Neural cell (in vitro differentiated cells): ENCODE results near the gene CALR. TPM values are rescaled to one million over a fixed set of nuclear protein-coding genes. Genes with fewer than 3 reads are reported as not detected.

Experiments used
- H2AFZ ChIP-seq: fragments of 200-600, 300-800 bp; sonication (generic), shearing (Covaris generic); 2 replicates; pipeline ENCODE4 v1.6.0; 2014; ENCODE audit warnings: low read depth, mild to moderate bottlenecking, antibody characterized with exemption, low read length, moderate library complexity
- H3F3A ChIP-seq: fragments of 200-600 bp; shearing (Covaris generic); 2 replicates; pipeline ENCODE4 v1.6.1; 2016; ENCODE audit warnings: mild to moderate bottlenecking, moderate library complexity, mixed read lengths, antibody characterized with exemption, low read length; ENCODE audit not compliant: insufficient read depth, poor library complexity, severe bottlenecking
- H3K27ac ChIP-seq: fragments of 200-600, 300-800 bp; sonication (generic), shearing (Covaris generic); 2 replicates; pipeline ENCODE4 v1.5.1; 2014; ENCODE audit warnings: mild to moderate bottlenecking, low read length, moderate library complexity
- H3K27me3 ChIP-seq: fragments of 300-800, 200-600 bp; sonication (generic), shearing (Covaris generic); 2 replicates; pipeline ENCODE4 v1.6.0; 2014; ENCODE audit warnings: mild to moderate bottlenecking, low read depth, low read length, moderate library complexity; ENCODE audit not compliant: insufficient read depth
- H3K36me3 ChIP-seq: fragments of 300-800, 200-600 bp; sonication (generic), shearing (Covaris generic); 2 replicates; pipeline ENCODE4 v1.5.1; 2014; ENCODE audit warnings: mild to moderate bottlenecking, antibody characterized with exemption, low read length, moderate library complexity; ENCODE audit not compliant: insufficient read depth
- H3K4me2 ChIP-seq: fragments of 300-800, 200-600 bp; sonication (generic), shearing (Covaris generic); 2 replicates; pipeline ENCODE4 v1.6.0; 2014; ENCODE audit warnings: mild to moderate bottlenecking, low read length
- H3K4me3 ChIP-seq: fragments of 300-800, 200-600 bp; sonication (generic), shearing (Covaris generic); 2 replicates; pipeline ENCODE4 v1.5.1; 2014; ENCODE audit warnings: mild to moderate bottlenecking, low read length, moderate library complexity
- H3K79me2 ChIP-seq: fragments of 200-600 bp; shearing (Covaris generic); replicated peaks from 2 replicates; pipeline ENCODE4 v1.6.0; 2014; ENCODE audit warnings: mild to moderate bottlenecking, low read length, moderate library complexity; ENCODE audit not compliant: insufficient read depth
- H3K9ac ChIP-seq: fragments of 300-800, 200-600 bp; sonication (generic), shearing (Covaris generic); 2 replicates; pipeline ENCODE4 v1.6.1; 2016; ENCODE audit warnings: mild to moderate bottlenecking, low read length, mixed read lengths
- H3K9me2 ChIP-seq: fragments of 200-600 bp; shearing (Covaris generic); 2 replicates; pipeline ENCODE4 v1.6.1; 2016; ENCODE audit warnings: mild to moderate bottlenecking, low read length, mixed read lengths; ENCODE audit not compliant: insufficient read depth
- H3K9me3 ChIP-seq: fragments of 200-600, 300-800 bp; sonication (generic), shearing (Covaris generic); 2 replicates; pipeline ENCODE4 v1.6.1; 2016; ENCODE audit warnings: mild to moderate bottlenecking, mixed run types, low read length, moderate library complexity, mixed read lengths
- H4K20me1 ChIP-seq: fragments of 200-600 bp; shearing (Covaris generic); 2 replicates; pipeline ENCODE4 v1.6.1; 2016; ENCODE audit warnings: mild to moderate bottlenecking, mixed run types; ENCODE audit not compliant: insufficient read depth
- EP300 ChIP-seq: fragments of 450-650 bp; conservative IDR thresholded peaks from 2 replicates; pipeline ENCODE4 v1.6.1; 2014; ENCODE audit warnings: antibody characterized with exemption, mild to moderate bottlenecking, moderate library complexity; ENCODE audit not compliant: poor library complexity, severe bottlenecking
- EZH2 ChIP-seq: fragments of 200-600, 300-800 bp; shearing (Covaris generic), sonication (generic); IDR thresholded peaks from 2 replicates; pipeline ENCODE4 v1.6.1; 2014; ENCODE audit warnings: antibody characterized with exemption, low read length, borderline replicate concordance, mild to moderate bottlenecking; ENCODE audit not compliant: insufficient read depth, poor library complexity, severe bottlenecking
- MXI1 ChIP-seq: fragments of 450-650 bp; conservative IDR thresholded peaks from 2 replicates; pipeline ENCODE4 v1.6.1; 2014; ENCODE audit warnings: antibody characterized with exemption, mild to moderate bottlenecking; ENCODE audit not compliant: poor library complexity, severe bottlenecking
- POLR2AphosphoS5 ChIP-seq: IDR thresholded peaks from 2 replicates; pipeline ENCODE4 v1.6.1; 2012
- RAD21 ChIP-seq: fragments of 450-650 bp; conservative IDR thresholded peaks from 2 replicates; pipeline ENCODE4 v1.6.1; 2014; ENCODE audit warnings: antibody characterized with exemption, mild to moderate bottlenecking, moderate library complexity
- REST ChIP-seq: IDR thresholded peaks from 2 replicates; pipeline ENCODE4 v1.6.1; 2012; ENCODE audit warnings: borderline replicate concordance
- SMC3 ChIP-seq: fragments of 450-650 bp; conservative IDR thresholded peaks from 2 replicates; pipeline ENCODE4 v1.6.1; 2014; ENCODE audit warnings: antibody characterized with exemption, mild to moderate bottlenecking, moderate library complexity; ENCODE audit not compliant: poor library complexity
- TAF1 ChIP-seq: IDR thresholded peaks from 2 replicates; pipeline ENCODE4 v1.6.1; 2012; ENCODE audit warnings: low read depth
- polyA plus RNA-seq: library from polyadenylated mRNA; depleted of rRNA; stranded (reverse); fragments of >200 nt; gene quantifications from 2 replicates; pipeline ENCODE4 v1.2.3, GENCODE V29; 2014
- TF ChIP-seq, protein P1 (sequence below): fragments of 450-650 bp; IDR thresholded peaks from 2 replicates; pipeline ENCODE4 v1.5.1; 2014; ENCODE audit warnings: antibody characterized with exemption, mild to moderate bottlenecking, moderate library complexity; ENCODE audit not compliant: poor library complexity, severe bottlenecking

Gene CALR
- polyA plus RNA-seq, 1 donor from 2014 or later, result 242 TPM

GRCh38 chr19:12959481-12959880, 21.1 kb downstream of the CALR start:
- Histone ChIP-seq H3K79me2 (no peaks in the 10 kb centered on the region), H3K4me3 (no peak overlapping the region), H3K27me3 (no peaks in the 10 kb centered on the region), H3F3A (no peaks in the 10 kb centered on the region), H3K9ac (no peak overlapping the region), H3K9me2 (no peaks in the 10 kb centered on the region), H3K4me2 (no peak overlapping the region), H3K27ac (no peak overlapping the region), H2AFZ (no peak overlapping the region), H3K9me3 (no peaks in the 10 kb centered on the region), H4K20me1 (no peaks in the 10 kb centered on the region), H3K36me3 (no peaks in the 10 kb centered on the region)
- TF ChIP-seq MXI1 (no peak), TAF1 (no peak), RAD21 (no peak), EP300 (no peak), POLR2AphosphoS5 (no peak), SMC3 (no peak)

GRCh38 chr19:12965017-12965811, 26.8 kb downstream of the CALR start:
- Histone ChIP-seq H3K9me2 (no peaks in the 10 kb centered on the region), H4K20me1 (no peaks in the 10 kb centered on the region), H3K79me2 (no peaks in the 10 kb centered on the region), H3K36me3 (no peaks in the 10 kb centered on the region), H3K4me2 (no peak overlapping the region), H3K9me3 (no peaks in the 10 kb centered on the region), H3F3A (no peaks in the 10 kb centered on the region), H3K27ac (no peak overlapping the region), H3K4me3 (peak overlapping the region; percentile 51), H3K9ac (peak overlapping the region; percentile 39), H3K27me3 (no peaks in the 10 kb centered on the region), H2AFZ (peak overlapping the region; percentile 51)
- peak; percentile 88 for TF ChIP-seq SMC3
- TF ChIP-seq EZH2, result no peak
- TF ChIP-seq, protein P1, sequence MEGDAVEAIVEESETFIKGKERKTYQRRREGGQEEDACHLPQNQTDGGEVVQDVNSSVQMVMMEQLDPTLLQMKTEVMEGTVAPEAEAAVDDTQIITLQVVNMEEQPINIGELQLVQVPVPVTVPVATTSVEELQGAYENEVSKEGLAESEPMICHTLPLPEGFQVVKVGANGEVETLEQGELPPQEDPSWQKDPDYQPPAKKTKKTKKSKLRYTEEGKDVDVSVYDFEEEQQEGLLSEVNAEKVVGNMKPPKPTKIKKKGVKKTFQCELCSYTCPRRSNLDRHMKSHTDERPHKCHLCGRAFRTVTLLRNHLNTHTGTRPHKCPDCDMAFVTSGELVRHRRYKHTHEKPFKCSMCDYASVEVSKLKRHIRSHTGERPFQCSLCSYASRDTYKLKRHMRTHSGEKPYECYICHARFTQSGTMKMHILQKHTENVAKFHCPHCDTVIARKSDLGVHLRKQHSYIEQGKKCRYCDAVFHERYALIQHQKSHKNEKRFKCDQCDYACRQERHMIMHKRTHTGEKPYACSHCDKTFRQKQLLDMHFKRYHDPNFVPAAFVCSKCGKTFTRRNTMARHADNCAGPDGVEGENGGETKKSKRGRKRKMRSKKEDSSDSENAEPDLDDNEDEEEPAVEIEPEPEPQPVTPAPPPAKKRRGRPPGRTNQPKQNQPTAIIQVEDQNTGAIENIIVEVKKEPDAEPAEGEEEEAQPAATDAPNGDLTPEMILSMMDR, result peak; percentile 99
- TF ChIP-seq RAD21, result peak; percentile 76
- no peak for TF ChIP-seq REST
- peak; percentile 20 for TF ChIP-seq MXI1
